Measurements from ENCODE around the gene SPATA31C1.
"Not testable (repeated sequence)": the region's sequence is repeated elsewhere in the genome, so short reads cannot be mapped to it uniquely, and the experiment has no call there.

The SPATA31C1 gene

GRCh38 chr9:87887661-87888480 is 29.9 kb upstream of the SPATA31C1 start:
- no peak for DNase-seq

- no peak for DNase-seq
Measured at GRCh38 chr9:87888501-87888900, 29.3 kb upstream of the SPATA31C1 start.

- no peak for DNase-seq
Measured at GRCh38 chr9:87889065-87889881, 28.5 kb upstream of the SPATA31C1 start.

- no peak for DNase-seq
Measured at GRCh38 chr9:87889882-87890252, 27.9 kb upstream of the SPATA31C1 start.

- DNase-seq, result no peak
Measured at GRCh38 chr9:87890837-87891236, 26.9 kb upstream of the SPATA31C1 start.

GRCh38 chr9:87891754-87892153 is 26.0 kb upstream of the SPATA31C1 start:
- no peak for DNase-seq

- no peak for DNase-seq
Measured at GRCh38 chr9:87892956-87893355, 24.8 kb upstream of the SPATA31C1 start.

- no peak for DNase-seq
Measured at GRCh38 chr9:87894998-87895625, 22.6 kb upstream of the SPATA31C1 start.

- no peak for DNase-seq
Measured at GRCh38 chr9:87896891-87897290, 20.9 kb upstream of the SPATA31C1 start.

GRCh38 chr9:87898151-87898550 is 19.6 kb upstream of the SPATA31C1 start:
- no peak for DNase-seq

- not testable (repeated sequence) for DNase-seq
Measured at GRCh38 chr9:87902371-87902770, 15.4 kb upstream of the SPATA31C1 start.

- no peak for DNase-seq
Measured at GRCh38 chr9:87909310-87910041, 8.3 kb upstream of the SPATA31C1 start.

GRCh38 chr9:87910821-87911220 is 6.9 kb upstream of the SPATA31C1 start:
- no peak for DNase-seq

- not testable (repeated sequence) for DNase-seq
Measured at GRCh38 chr9:87919013-87919412, 1.3 kb downstream of the SPATA31C1 start.

- DNase-seq, result not testable (repeated sequence)
Measured at GRCh38 chr9:87921561-87921960, 3.8 kb downstream of the SPATA31C1 start.

- not testable (repeated sequence) for DNase-seq
Measured at GRCh38 chr9:87923012-87923411, 5.2 kb downstream of the SPATA31C1 start.

- not testable (repeated sequence) for DNase-seq
Measured at GRCh38 chr9:87924851-87925250, 7.1 kb downstream of the SPATA31C1 start.

GRCh38 chr9:87929152-87929551 is 11.4 kb downstream of the SPATA31C1 start:
- DNase-seq, result not testable (repeated sequence)

- DNase-seq, result not testable (repeated sequence)
Measured at GRCh38 chr9:87934444-87934843, 16.7 kb downstream of the SPATA31C1 start.

GRCh38 chr9:87937352-87937751 is 19.6 kb downstream of the SPATA31C1 start:
- not testable (repeated sequence) for DNase-seq

GRCh38 chr9:87937918-87938317 is 20.2 kb downstream of the SPATA31C1 start:
- DNase-seq, result not testable (repeated sequence)

GRCh38 chr9:87938336-87938735 is 20.6 kb downstream of the SPATA31C1 start:
- not testable (repeated sequence) for DNase-seq

- DNase-seq, result not testable (repeated sequence)
Measured at GRCh38 chr9:87939096-87939495, 21.3 kb downstream of the SPATA31C1 start.

Data from NCI-H1694 (cell line).